Measurements from ENCODE around the gene PPP2R2D.

DNA sequence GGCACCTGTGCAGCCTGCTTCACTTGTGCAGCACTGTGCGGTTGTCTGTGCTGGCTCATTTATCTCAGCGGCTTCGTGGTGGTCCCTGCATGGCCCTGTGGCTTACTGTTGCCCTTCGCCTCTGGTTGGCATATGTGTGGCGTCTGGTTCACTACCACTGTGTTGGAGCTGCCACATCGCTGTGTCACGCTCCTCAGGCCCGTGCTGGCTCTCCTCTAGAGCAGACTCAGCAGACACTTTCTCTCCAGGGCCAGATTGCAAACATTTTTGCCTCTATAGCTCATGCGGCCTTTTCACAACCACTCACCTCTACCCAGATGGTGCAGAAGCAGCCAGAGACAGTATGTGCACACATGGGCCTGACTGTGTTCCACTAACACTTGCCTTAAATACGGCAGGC lies 37.9 kb downstream of the PPP2R2D start:
- no peak for TF ChIP-seq POLR2A (IDR thresholded peaks at IDR 0.05)
- TF ChIP-seq, protein P1, sequence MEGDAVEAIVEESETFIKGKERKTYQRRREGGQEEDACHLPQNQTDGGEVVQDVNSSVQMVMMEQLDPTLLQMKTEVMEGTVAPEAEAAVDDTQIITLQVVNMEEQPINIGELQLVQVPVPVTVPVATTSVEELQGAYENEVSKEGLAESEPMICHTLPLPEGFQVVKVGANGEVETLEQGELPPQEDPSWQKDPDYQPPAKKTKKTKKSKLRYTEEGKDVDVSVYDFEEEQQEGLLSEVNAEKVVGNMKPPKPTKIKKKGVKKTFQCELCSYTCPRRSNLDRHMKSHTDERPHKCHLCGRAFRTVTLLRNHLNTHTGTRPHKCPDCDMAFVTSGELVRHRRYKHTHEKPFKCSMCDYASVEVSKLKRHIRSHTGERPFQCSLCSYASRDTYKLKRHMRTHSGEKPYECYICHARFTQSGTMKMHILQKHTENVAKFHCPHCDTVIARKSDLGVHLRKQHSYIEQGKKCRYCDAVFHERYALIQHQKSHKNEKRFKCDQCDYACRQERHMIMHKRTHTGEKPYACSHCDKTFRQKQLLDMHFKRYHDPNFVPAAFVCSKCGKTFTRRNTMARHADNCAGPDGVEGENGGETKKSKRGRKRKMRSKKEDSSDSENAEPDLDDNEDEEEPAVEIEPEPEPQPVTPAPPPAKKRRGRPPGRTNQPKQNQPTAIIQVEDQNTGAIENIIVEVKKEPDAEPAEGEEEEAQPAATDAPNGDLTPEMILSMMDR (IDR thresholded peaks at IDR 0.05): no peak
